ENCODE results near the gene CAB39.

CAB39 gene

DNA sequence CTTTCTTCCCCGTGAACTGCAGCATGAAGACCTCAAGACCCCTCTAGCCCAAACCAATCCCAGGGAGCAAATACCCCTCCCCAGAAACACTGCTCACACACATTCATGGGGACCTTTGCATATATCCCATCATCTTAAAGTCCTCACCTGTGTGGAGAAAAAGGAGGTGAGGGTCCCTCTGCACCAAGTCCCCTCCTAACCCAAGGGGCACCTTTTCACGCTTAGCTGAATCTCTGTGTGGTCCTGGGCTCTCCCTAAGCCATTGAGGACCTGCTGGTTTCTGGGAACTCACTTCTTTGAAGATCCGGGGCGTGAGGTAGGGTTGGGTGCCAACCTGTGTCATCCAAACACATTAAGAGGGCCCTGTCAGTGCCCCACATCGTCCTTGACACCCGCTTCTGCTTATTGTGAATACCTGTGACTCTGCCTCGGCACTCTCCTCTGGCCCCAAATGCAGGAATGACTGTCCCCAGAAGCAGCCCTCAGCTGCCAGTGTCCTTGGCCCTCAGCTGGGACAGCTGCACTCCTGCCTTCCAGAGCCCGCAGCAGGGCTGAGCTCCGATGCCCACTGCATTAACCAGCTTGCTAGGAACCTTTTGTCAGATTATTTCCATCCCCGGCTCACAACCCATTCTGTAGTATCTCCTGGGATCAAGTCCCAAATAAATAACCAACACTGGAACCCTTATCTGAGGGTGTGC, 110.8 kb downstream of the CAB39 start:
- no peak for FAIRE-seq

DNA sequence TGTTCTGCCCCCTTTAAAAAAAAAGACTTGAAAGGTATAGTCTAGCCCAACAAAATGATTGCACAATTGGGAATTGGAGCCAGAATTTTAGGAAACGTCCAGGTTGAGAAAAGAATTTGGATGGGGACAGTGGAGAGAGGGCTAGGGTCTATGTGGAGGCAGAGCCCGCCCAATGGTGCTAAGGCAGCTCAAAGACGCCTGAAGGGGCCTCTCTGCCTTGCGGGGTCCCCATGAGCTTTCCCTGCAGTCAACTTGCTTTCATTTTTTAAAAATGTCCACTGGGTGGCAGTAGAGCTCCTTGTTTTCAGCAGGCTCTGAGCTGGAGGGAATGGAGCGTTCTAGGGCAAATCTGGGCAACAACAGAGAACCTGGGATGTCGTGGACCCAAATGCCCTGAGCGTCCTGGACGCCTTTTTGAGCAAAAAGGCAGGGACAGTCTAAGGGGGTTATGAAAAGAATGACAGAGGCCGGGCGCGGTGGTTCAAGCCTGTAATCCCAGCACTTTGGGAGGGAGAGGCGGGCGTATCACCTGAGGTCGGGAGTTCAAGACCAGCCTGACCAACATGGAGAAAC, 111.8 kb downstream of the CAB39 start:
- FAIRE-seq = no peak

DNA sequence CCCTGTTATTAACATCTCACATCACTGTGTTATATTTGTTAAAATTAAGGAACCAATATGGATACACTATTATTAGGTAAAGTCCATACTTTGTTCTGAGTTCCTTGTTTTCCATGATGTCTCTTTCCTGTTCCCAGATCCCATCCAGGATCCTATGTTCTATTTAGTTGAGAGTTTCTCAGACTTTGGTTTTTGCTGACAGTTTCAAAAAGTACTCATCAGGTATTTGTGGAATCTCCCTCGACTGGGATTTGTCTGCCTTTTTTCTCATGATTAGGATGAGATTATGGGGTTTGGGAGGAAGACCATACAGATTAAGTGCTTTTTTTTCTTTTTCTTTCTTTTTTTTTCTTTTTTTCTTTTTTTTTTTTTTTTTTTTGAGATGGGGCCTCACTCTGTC, 112.7 kb downstream of the CAB39 start:
- FAIRE-seq = no peak

DNA sequence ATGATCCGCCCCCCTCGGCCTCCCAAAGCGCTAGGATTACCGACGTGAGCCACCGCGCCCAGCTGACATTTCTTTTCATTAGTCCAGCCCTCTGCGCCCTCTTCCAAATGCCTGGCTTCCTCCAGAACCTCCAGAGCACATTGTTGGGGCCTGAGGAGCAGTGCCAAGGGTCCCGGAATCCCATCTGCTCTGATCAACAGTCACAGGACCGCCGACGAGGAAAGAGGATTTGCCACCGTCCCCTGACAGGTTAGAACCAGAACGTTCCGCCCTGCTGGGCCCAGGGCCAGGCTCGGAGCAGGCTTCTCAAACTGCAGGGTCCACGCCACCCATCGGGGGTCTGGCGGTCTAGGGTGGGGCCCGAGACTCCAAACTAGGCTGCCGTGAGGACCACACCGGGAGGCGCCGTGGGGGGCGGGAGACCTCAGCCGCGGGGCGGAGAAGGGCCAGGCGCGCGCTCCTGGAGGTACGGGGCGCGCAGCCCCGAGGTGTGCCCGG, 115.2 kb downstream of the CAB39 start:
- FAIRE-seq = no peak

DNA sequence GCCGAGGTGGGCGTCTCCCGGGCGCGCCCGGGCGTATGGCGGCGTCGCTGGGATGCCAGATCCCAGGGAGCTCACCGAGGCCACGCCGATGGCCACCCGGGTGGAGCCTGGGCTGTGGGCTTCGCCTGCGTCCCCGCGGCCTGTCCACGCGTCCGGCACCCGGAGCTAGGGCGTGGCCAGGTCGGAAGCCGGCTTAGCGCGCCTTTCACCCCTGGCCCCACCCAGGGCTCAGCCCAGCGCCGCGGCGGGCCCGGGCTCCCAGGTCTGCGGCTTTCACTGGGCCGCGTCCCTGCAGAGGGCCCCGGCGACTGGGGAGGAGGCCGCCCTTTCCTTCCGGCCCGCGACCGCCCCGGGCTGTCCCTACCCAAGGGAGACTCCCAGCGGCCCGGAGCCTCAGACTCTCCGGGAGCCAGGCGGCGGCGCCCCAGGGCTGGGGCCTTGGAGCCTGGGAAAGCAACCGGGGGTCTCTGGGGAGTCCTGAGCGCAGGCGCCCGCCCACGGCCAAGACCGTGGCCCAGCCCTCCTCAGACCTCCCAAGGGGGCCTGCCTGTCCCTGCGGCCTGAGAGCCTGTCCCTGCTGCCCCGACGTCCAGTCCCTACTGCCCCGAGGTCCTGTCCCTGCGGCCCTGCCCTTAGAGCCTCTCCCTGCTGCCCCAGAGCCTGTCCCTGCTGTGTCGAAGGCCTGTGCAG, 115.8 kb downstream of the CAB39 start:
- no peak for FAIRE-seq

DNA sequence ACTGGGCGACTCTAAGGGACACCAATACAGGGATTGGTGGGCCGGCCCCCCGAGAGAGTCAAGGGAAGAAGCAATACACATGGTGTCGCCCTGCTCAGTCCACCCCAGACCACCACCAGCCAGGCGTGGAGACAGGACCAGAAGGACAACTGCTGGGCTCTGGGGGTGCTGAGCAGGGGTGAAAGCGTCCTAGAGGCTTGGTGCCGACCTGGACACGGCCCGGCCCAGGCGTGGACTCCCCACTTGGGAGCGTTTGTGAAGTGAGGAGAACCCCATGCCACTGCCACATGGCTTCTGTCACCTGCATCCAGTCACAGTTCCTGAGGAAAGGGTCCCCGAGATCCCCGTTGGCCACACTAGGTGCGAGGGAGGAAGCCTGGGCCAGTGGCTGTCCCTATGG, 116.7 kb downstream of the CAB39 start:
- FAIRE-seq = no peak

DNA sequence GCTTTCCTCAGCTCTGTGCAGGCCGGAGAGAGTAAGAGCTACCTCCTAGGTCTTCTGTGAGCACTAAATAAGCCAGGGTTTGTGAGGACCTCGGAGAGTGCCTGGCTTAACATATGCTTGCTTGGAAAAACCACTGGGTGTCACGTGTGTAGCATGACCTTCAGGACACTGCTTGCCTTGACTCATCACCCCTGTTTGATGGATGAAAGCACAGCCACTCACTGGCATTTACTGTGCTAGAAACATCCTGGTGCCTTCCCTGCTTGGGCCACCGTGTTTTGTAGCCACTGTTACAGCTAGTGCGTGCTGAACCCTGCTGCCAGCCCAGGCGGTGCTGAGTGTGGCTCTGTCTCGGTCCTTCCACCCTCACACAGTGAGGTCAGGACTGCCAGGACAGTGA, 117.3 kb downstream of the CAB39 start:
- FAIRE-seq = no peak

DNA sequence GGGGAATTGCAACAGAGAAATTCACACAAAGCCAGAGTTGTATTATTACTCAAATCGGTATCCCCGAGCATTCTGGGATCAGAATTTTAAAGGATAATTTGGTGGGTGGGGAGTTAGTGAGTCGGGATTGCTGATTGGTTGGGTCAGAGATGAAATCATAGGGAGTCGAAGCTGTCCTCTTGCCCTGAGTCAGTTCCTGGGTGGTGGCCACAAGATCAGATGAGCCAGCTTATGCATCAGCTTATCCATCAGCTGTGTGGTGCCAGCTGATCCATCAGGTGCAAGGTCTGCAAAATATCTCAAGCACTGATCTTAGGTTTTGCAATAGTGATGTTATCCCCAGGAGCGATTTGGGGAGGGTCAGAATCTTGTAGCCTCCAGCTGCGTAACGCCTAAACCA, 117.8 kb downstream of the CAB39 start:
- no peak for FAIRE-seq

DNA sequence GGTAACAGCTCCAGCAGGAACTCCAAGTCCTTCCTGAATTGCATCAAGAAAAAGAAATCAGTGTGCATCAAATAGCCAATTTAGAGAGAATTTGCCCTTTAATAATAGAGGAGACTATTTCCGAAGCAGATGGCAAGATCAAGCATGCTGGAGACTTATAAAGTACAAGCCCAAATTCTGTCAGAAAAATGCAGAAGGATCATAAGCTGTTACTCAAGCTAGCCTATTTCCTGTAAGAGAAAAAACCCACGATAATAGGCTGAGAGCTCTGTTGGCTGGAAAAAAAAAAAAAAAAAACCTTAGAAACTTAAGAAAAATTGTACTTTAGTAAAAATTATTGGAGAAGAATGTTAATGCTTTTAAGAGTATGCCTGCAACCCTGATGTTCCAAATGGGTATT, 127.7 kb downstream of the CAB39 start:
- FAIRE-seq = no peak

DNA sequence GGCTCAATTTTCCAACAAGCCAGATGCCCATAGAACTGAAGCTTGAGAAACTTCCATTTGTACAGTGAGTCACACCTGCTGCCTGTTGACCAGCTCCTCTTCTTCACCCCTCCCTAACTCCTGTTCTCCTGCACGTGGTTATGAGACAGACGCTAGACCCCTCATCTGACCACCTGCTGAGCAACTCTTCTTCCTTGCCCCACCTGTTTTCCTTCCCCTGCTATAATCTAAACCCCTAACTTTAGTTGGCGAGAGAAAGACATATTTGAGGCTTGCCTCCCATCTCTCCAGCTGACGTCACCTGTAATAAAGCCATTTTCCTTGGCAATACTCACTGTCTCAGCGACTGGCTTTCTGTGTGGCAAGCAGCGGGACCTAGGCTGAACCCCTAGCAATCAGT, 129.8 kb downstream of the CAB39 start:
- no peak for FAIRE-seq

DNA sequence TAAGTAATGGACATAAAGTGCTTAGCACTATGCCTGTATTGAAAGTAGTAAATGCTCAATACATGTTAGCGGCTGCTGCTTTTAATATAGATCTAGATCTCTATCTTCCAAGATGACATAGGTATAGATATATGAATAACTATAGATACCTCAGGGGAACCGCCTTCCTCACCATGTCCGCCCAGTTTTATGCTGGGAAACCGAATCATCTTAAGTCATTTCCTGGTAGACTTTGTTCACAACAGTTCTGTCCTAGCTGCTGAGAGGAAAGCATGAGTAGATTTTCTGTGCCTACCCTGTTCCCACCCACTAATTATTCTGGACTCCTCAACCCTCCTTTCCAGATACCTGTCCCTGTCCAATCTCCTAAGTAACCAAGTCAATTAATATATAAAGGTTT, 130.5 kb downstream of the CAB39 start:
- FAIRE-seq = no peak

DNA sequence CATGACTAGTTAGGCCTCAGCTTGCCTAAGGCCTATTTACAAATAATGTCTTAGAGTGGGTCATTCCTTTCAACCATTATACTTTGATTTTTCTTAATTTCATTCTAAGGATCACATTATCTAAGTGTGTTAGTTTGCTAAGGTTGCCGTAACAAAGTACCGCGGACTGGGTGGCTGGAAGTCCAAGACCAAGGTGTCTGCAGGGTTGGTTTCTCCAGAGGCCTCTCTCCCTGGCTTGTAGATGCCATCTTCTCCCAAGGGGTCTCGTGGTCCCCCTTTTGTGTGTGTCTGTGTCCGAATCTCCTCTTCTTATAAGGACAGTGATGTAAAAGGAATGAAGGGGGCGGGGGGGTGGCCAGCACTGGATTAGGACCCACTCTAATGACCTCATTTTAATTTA, 133.7 kb downstream of the CAB39 start:
- no peak for FAIRE-seq

DNA sequence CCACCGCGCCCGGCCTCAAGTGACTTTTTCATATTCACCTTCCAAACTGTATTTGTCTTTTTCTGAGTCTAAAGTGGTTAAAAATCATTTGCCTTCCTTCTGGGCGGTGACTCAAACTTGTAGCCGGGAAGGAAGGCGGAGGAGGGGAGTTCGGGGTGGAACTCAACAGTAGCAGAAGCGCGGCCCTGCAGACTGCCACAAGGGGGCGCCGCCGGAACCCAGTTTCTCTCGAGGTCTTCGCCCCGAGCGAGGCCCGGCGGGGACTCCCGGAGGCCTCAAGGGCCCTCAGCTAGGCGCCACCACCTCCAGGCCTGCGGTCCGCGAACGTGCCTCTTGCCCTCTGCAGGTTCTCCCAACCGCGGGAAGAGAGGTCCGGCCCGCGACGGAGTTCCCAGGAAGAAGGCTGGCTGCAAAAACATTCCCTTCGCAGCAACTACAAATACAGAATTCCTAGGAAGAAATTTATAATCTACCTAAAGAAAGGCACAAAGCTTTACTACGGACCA, 135.3 kb downstream of the CAB39 start:
- FAIRE-seq = no peak

DNA sequence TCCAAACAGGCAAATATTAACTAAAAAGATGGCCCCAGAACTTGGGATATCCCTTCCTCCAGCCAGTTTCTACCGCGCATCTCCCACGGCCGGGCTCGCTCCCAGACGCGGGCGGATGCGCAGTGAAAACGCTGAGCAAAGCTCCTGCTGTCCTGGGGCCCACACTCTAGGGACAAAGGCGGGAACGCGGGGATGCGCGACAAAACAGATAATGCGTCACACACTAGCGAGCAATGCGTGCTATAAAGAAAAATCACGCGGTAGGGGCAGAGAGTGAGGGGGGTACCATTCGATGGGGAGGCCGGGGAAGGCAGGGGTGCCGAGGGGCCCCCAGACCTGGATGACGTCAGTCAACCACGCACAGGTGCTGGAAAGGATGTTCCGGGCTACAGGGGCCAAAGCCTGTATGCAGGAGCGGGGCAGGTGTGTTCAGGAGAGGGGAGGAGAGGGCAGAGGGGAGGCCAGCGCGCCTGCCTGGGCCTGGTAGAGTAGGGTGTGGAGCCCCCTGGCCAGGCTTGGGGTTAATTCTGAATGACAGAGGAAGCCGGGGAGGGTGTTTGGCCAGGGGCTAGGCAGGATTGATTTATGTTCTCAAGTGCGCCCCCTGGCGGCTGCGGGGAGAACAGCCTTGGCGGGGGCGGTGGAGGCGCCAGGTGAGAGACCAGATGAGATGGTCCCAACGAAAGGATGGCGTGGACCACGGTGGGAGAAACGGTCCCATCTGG, 137.2 kb downstream of the CAB39 start:
- FAIRE-seq = no peak

DNA sequence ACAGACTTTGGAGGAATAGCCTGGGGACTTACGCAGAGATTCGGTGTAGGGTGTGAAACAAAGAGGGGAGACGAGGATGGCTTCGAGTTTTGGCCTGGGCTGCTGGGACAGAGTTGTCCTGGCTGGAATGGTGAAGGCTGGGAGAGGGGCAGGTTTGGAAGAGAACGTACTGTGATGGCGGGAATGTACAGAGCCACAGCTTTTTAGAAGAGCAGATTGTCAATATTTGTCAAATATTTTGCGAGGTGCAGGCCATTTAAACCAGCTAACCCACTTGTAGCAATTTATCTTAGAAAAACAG, 137.7 kb downstream of the CAB39 start:
- no peak for FAIRE-seq

DNA sequence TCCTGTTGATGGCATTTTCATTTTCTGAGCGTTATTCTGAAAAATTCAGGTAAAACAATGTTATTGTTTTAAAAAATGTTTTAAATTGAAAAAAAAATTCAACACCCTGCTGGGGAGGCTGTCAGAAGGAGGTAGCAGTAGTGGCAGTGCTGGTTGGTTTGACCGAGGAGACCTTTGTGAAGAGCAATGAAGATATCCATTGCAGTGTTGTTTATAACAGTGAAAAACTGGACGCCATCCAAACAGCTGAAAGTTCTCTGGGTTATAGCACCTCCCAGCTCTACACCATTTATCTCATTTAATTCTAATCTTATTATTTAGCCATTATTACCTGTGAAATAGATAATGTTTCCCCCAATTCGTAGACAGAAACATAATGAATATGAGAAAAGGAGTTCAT, 139.5 kb downstream of the CAB39 start:
- no peak for FAIRE-seq

DNA sequence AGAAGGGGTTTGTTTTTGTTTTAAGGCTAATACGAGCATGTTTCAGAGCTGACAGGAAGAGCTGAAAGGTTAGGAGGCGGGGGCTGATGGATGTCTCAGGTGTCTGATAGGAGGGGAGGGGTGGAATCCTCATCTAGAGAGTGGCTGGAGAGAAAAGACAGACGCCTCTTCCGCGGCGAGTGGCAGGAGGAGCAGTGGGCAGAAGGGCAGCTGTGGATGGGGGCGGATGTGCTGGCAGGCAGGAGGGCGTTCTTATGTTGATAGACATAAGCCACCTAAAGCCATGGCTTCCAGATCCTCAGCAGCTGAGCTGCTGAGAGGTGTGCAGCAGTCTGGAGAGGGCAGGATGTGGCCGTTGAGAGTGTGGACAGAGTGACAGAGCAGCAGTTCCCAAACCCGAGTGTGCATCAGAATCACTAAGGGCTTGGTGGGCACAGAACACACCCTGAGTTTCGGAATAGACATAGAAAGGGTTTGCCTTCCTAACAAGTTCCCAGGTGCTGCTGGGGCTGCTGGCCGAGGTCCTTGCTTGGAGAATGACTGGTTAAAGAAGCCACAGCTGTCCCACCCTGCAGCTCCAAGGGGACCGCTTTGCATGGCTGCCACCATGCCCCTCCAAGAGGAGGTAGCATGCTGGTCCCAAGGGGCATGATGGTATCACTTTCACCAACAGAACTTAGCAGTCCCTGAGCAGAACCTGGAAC, 149.1 kb downstream of the CAB39 start:
- FAIRE-seq = no peak

DNA sequence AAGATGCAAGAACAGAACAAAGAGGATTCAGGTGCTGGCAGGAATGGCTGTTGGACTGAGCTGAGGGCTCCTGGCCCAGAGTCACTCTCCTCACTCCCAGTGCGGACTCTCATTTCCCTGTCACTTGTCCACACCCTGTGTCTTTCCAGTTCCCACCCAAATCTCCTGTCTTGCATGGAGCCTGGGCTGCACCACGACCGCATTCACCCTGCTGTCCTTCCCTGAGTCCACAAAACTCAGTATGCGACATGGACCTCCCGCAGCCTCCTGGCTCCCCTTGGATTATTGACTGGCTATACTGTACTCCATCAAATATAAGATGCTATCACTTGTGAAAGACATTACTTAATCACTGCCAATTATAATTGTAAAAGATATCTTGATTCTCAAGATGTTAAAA, 149.7 kb downstream of the CAB39 start:
- FAIRE-seq = no peak

DNA sequence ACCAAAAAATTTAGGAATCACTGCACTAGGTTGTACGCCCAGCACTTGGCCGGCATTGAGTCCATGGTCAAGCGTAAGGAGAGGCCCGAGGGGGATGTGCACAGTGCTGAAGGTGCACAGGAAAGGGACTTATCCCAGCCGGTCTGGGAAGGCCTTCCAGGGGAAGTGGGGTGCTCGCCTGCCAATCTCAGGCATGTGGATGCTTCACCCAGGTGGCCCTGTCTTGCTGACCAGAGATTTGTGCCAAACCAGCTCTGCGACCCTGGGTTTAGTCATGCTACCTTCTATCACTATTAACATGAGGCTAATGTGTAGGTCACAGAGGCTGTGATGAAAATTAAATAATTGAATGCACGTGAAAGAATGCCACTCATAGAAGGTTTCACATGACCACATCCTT, 150.4 kb downstream of the CAB39 start:
- no peak for FAIRE-seq

DNA sequence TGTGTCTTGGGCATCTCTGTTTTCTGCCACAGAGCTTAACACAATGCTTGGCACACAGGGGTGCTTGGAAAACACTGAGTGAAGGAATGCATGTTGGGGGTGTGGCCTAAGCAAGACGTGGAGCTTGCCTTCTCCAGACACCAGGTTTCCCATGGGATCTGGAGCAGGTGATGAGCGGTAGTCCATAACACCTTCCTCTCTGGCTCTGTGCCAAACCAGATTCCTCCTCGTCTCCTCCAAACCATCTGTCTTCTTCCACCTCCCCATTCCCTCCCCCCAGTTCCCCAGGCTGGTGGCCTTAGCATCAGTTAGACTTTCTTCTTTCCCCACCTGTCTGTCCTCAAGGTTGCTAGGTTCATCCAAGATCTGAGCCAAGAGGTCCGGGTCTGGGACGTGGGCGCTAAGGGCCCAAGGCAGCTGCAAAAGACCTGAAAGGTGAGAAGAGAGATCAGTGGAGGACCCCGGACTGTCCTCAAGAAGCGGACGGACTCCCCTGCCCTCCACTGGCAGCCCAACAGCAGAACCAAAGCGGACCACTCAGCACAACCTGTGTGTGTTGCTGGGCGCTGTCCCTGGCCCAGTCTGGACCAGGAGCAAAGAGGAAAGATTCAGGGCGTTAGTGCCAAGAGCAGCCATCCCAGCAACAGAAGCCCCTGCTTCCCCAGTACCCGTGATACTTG, 150.9 kb downstream of the CAB39 start:
- FAIRE-seq = no peak

DNA sequence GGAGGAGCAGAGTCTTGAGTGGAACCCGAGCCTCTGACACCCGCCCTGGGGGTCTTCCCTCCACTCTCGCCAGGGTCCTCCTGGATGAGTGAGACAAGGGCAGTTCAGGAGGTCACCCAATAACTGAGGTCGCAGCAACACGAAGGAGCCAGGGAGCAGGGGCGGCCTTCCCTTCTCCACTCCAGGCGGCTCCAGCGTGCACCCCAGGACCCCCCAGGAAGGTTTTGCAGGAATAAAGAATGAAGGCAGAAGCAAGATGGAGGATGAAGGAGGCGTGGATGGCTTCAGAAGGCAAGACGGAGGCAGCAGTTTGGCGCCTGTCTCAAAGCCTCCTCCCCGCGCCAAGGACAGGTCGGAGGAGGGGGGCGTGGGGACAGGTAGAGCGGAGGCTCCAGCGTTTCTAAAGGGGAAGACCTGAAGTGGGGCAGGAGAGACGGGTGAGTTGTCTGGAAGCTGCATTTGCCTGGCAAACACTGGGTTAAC, 151.5 kb downstream of the CAB39 start:
- no peak for FAIRE-seq

DNA sequence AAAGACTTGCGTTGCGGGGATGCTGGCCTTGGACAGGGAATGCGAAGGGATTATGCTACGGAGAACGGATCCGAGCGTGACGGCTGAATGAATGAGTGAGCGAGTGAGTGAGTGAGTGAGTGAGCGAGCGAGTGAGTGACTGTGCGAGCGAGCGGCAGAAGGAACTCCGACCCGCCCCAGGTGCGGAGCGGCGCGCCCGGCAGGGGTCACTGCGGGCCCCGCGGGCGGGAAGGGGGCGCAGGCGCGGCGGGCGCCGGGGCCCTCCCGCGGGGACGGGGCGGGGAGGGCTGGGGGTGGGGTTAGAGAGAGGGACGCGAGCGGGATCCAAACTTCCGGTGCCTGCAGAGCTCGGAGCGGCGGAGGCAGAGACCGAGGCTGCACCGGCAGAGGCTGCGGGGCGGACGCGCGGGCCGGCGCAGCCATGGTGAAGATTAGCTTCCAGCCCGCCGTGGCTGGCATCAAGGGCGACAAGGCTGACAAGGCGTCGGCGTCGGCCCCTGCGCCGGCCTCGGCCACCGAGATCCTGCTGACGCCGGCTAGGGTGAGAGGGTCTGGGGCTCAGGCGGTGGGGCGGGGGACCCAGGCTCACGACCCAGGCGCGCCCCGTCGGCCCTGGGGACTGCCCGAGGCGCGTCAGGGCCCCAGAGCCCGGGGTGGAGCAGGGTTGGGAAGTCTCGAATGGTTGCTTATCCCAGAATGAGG, 152.1 kb downstream of the CAB39 start, which contains the start of gene ITM2C:
TSS of gene ITM2C (plus strand) at position 338 of the 702 bp plus-strand sequence. CDS start at position 422, 84 bp downstream.
- FAIRE-seq = no peak

All from A204.1 (cell line).